Dedifferentiated amniotic fluid mesenchymal stem cell (primary cell): ENCODE measurements around the gene CHL1.

Experiments used
- DNase-seq: peaks from one replicate; pipeline ENCODE4 v3.0.0-alpha.2; 2016; ENCODE audit errors: extremely low spot score

The CHL1 gene, protein sequence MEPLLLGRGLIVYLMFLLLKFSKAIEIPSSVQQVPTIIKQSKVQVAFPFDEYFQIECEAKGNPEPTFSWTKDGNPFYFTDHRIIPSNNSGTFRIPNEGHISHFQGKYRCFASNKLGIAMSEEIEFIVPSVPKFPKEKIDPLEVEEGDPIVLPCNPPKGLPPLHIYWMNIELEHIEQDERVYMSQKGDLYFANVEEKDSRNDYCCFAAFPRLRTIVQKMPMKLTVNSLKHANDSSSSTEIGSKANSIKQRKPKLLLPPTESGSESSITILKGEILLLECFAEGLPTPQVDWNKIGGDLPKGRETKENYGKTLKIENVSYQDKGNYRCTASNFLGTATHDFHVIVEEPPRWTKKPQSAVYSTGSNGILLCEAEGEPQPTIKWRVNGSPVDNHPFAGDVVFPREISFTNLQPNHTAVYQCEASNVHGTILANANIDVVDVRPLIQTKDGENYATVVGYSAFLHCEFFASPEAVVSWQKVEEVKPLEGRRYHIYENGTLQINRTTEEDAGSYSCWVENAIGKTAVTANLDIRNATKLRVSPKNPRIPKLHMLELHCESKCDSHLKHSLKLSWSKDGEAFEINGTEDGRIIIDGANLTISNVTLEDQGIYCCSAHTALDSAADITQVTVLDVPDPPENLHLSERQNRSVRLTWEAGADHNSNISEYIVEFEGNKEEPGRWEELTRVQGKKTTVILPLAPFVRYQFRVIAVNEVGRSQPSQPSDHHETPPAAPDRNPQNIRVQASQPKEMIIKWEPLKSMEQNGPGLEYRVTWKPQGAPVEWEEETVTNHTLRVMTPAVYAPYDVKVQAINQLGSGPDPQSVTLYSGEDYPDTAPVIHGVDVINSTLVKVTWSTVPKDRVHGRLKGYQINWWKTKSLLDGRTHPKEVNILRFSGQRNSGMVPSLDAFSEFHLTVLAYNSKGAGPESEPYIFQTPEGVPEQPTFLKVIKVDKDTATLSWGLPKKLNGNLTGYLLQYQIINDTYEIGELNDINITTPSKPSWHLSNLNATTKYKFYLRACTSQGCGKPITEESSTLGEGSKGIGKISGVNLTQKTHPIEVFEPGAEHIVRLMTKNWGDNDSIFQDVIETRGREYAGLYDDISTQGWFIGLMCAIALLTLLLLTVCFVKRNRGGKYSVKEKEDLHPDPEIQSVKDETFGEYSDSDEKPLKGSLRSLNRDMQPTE (N-terminal part only)

GRCh38 chr3:196311-197148, at the start of gene CHL1:
Gene CHL1 (plus strand): TSS chr3:196763. CDS start chr3:319777, 123,014 bp downstream.
- DNase-seq, result no peak

- DNase-seq, result no peak
Observed at GRCh38 chr3:151614-152189, 44.9 kb upstream of the CHL1 start.

DNA sequence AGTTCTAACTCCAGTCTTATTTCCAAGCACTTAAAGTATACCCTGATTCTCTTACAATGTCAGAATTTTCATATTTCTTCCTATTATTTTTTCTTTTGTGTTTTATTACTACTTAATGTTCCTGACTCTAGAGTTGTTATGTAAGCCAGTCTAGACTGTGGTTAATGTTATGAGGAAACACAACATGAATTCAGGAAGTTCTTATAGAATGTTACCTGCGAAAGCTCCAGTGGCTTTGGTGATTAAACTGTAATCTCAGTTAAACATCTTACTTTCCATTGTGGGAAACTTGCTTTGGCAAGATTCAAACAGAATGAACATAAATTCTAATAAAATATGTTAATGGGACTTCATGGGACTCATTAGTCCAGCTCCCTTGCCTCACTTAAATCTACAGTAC, 36.6 kb upstream of the CHL1 start:
- no peak for DNase-seq

DNA sequence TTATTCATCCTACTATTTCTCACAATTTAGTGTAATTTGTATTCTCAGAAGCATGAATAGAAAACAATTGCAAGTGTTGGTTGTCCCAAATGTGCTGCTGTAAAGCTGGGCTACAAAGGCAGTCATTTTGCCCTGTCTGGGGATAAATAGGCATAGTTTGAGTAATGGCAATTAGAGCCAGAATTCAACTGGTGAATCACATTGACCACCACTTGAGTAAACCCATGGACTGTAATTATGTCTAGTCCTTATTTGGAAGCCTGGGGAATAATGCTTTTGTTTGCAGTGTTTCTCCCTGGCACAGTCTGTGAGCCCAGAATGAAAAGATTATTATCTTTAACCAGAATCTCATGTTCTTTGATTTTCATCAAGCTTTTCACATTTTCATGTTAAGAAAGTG, 30.5 kb upstream of the CHL1 start:
- DNase-seq, result no peak

GRCh38 chr3:166799-167198, 29.8 kb upstream of the CHL1 start:
- no peak for DNase-seq

GRCh38 chr3:173886-174285, 22.7 kb upstream of the CHL1 start:
- DNase-seq, result no peak

DNA sequence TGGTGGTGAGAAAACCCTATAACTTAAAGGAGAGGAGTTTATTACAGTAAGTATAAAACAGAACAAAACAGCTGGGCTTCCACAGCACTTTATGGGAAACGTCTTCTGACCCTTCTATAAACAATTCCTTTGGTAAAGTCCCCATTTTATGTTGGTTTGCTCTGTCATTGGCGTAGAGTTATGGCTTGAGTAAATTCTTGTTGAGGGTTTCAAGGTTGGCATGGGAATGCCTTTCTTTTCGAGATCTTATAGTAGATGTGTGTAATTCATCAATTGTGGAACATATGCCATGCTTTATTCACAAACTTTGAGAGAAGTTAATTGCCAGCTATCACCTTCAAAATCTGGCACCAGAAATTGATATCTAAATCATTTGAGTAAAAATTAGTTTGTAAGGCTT, 11.6 kb upstream of the CHL1 start:
- no peak for DNase-seq

DNA sequence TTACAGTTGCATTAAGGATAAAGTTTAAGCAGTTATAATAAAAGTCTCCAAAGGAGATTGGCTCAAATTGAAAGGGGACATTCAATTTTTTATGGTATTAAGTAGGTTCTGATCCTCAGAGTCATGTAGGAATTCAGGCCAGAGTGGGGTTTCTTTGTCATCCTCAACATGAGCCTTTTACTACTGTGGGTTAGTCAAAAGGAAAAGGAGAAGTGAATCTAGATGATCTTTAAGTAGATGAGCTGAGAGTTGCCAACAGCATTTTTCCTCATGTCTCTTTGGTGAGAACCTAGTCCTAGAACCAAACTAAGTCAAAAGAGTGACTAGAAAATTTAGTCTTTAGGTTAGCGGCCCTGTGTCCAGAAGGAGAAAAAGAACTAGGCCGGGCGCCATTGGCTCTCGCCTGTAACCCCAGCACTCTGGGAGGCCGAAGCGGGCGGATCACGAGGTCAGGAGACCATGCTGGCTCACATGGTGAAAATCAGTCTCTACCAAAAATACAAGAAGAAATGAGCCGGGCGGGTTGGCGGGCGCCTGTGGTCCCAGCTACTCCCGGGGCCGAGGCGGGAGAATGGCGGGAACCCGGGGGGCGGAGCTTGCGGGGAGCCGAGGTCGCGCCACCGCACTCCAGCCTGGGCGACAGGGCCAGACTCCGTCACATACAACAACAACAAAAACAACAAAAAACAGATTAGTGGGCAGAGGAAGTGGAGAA, 4.2 kb upstream of the CHL1 start:
- DNase-seq, result no peak

GRCh38 chr3:194001-194400, 2.6 kb upstream of the CHL1 start:
- no peak for DNase-seq

DNA sequence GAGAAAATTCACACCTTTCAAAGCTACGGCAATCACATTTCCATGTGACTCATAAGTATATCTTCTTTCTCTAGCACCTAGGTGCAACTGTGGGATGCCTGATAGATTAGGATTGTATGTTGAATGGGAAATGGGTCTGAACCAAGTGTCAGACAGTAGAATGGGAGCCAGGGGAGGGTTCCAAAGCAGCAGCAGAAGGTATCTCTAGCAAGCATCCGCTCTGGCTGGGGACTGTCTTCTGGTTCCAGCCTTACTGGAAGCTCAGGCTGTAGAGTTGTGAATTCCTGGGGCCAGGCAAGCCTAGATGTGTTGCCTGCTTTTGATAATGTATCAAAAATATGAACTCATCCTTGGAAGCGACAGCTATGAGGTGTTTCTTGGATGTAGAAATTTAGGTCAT, 2.1 kb upstream of the CHL1 start:
- no peak for DNase-seq

DNA sequence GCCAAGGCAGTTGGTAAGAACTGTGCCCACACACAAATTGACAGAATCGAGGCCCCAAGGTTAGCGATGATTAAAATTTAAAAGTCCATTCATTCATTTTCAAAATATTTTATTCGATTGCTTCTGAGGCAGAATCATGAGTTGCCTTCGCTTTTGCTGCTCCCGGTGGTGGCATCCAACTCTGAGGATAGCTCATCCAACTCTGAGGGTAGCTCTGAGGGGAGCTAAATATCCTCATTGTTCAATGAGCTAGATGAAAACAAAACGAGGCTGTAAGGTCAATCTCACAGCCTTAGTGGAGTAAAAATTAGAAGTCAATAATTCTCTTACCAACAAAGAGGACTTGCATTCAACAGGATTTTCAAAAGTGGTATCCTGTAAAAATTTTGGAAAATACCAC, 897 bp upstream of the CHL1 start:
- DNase-seq, result no peak

DNA sequence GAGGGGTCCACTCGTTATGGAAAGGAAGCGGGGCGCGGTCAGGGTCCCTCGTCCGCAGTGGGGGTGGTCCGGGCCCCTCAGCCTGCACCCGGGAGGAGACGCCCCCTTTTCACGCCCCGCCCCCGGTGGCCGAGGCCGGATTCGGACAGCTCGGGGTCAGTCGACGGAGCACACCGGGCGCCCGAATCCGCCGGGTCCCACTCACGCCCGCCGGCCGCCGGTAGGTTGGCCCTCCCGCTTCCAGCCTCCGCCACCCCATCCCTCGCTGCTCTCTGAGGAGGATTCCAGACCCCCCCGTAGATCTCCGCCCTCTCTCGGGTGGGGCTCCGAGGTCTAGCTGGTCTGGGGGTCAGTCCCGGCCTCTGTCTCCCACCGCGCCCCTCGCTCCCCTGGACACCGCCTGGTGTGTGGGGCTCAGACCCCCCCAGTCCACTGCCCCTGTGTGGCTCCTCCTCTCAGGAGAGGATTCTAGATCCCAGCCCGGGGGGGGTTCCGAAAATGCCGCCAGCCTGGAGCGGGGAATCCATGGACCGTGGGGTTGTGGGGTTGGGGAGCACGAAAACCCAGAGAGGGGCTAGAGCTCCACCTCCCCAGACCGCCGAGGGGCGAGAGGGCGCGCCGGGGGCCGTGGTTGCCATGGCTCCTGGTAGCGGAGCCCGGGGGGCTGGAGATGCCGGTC, 725 bp downstream of the CHL1 start:
- DNase-seq, result no peak

DNA sequence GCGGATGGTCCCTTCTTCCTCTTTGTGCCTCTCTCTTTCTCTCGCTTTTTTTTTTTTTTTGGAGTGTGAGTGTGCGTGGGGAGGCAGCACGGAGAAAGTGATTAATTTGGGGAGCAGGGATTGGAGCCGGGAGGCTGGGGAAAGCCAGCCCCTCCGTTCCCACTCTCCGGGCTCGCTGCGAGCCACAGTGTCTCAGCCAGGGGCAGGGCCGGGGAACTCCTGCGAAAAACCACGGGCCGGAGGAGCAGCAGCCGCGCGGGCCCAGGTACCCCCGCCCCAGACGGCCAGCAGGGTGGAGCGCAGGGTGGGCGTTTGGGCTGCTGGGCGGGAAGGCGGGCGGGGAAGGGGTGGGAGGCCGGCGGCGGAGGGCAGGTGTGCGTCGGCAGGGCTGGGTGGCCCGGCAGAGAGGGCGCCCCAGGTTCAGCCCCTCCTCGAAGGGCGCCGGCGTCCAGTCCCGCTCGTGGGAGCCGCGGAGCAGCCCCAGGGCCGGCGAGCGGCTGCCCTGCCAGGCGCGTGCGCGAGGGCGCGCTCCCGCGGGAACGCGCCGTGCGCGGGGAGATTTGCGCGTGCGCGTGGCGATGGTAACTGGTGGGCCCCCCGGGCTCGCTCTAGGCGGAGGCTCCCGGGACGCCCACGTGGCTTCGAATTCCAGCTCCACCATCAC, 1.4 kb downstream of the CHL1 start:
- DNase-seq, result no peak

GRCh38 chr3:199835-200234, 3.3 kb downstream of the CHL1 start:
- no peak for DNase-seq

GRCh38 chr3:200758-201325, 4.3 kb downstream of the CHL1 start:
- no peak for DNase-seq

GRCh38 chr3:204102-204501, 7.5 kb downstream of the CHL1 start:
- DNase-seq, result no peak

GRCh38 chr3:207973-208372, 11.4 kb downstream of the CHL1 start:
- DNase-seq, result no peak

DNA sequence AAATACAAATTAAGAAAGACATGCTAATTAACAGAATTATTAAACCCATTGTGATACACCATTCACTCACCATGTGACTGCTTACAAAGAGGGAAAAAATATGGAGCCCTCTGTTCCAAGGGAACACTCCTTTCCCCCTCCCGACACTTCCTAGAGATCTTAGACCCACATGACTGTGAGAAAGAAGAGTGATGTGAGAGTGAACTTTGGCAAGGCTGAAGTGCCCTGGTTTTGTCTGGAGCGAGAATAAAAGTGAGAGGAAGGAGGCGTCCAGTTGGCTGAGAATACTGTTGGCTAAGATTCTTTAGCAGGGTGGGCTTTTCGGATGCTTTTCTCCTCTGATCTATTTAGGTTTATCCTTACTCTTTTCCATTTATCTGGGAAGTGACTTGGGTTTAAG, 14.1 kb downstream of the CHL1 start:
- no peak for DNase-seq

DNA sequence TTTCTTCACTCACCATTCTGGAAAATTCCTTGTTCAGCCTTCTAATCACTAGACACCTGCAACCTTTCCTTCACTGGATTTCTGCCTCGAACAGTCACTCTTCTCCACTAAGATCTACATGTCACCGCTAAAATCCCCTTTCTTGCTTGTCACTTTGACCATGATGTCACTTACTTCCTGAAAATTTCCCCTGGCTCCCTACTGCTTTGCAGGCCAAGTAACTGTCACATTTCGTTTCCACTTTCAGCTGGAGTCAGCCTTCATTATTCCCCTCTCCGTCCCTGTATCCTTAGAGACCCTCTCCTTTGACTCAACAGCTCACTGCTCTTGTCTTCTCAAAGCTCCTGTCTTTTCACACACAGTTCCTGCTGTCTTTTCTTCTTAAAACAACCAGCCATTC, 15.9 kb downstream of the CHL1 start:
- DNase-seq, result no peak
